Measurements from ENCODE around the gene ABL2. TPM values are rescaled to one million over a fixed set of nuclear protein-coding genes. Genes with fewer than 3 reads are reported as not detected.

Gene ABL2
- total RNA-seq, 1 experiment from 2014 or later: 38.3 TPM

GRCh38 chr1:179146476-179146875 is 83.0 kb downstream of the ABL2 start:
- Histone ChIP-seq H3K4me3 (ENCODE audit: low read depth in 2 of 2, low read length in 2 of 2) (no peak overlapping the region), H3K9me3 (ENCODE audit: control insufficient read depth, insufficient read depth, low read depth, low read length) (no peaks in the 10 kb centered on the region; the same call in 1 of the 2 replicates), H3K4me1 (ENCODE audit: control insufficient read depth, insufficient read depth, low read length) (peaks cover 15% of the 10 kb centered on the region), H3K27me3 (ENCODE audit: control insufficient read depth, insufficient read depth, low read length) (no peaks in the 10 kb centered on the region), H3K27ac (ENCODE audit: low read length) (no peak overlapping the region), H3K36me3 (ENCODE audit: control insufficient read depth, insufficient read depth, low read length) (no peaks in the 10 kb centered on the region)
- ATAC-seq: no peak
- intact Hi-C loops (cut with micrococcal nuclease; ENCODE audit: unreplicated experiment): no loop called here
- TF ChIP-seq TCF7L2 (IDR thresholded peaks at IDR 0.05; ENCODE audit: low read depth, low read length) (no peak), CTCF (IDR thresholded peaks at IDR 0.05) (no peak), POLR2AphosphoS5 (IDR thresholded peaks at IDR 0.05; ENCODE audit: low read depth, low read length) (no peak), SIN3A (IDR thresholded peaks at IDR 0.05; ENCODE audit: borderline replicate concordance, insufficient read depth, low read depth, low read length) (no peak)
- TF ChIP-seq, protein P1, sequence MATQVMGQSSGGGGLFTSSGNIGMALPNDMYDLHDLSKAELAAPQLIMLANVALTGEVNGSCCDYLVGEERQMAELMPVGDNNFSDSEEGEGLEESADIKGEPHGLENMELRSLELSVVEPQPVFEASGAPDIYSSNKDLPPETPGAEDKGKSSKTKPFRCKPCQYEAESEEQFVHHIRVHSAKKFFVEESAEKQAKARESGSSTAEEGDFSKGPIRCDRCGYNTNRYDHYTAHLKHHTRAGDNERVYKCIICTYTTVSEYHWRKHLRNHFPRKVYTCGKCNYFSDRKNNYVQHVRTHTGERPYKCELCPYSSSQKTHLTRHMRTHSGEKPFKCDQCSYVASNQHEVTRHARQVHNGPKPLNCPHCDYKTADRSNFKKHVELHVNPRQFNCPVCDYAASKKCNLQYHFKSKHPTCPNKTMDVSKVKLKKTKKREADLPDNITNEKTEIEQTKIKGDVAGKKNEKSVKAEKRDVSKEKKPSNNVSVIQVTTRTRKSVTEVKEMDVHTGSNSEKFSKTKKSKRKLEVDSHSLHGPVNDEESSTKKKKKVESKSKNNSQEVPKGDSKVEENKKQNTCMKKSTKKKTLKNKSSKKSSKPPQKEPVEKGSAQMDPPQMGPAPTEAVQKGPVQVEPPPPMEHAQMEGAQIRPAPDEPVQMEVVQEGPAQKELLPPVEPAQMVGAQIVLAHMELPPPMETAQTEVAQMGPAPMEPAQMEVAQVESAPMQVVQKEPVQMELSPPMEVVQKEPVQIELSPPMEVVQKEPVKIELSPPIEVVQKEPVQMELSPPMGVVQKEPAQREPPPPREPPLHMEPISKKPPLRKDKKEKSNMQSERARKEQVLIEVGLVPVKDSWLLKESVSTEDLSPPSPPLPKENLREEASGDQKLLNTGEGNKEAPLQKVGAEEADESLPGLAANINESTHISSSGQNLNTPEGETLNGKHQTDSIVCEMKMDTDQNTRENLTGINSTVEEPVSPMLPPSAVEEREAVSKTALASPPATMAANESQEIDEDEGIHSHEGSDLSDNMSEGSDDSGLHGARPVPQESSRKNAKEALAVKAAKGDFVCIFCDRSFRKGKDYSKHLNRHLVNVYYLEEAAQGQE (IDR thresholded peaks at IDR 0.05; ENCODE audit: insufficient read depth in 1 of 2, low read depth in 2 of 2, low read length in 1 of 2): no peak
- POLR2A ChIA-PET: no interaction called here
- DNase-seq (ENCODE audit: low read depth, low spot score): no peak
- no TSS peak for BruUV-seq (replicated peaks)
- CTCF ChIA-PET: no interaction called here
- in situ Hi-C loops (cut with HindIII; ENCODE audit: low pct_unique_long_range_greater_than_20kb, low sequenced_read_pairs): no loop called here

- intact Hi-C loops (cut with micrococcal nuclease; ENCODE audit: unreplicated experiment): no loop called here
- TF ChIP-seq TCF7L2 (IDR thresholded peaks at IDR 0.05; ENCODE audit: low read depth, low read length) (no peak), POLR2AphosphoS5 (IDR thresholded peaks at IDR 0.05; ENCODE audit: low read depth, low read length) (no peak), SIN3A (IDR thresholded peaks at IDR 0.05; ENCODE audit: borderline replicate concordance, insufficient read depth, low read depth, low read length) (no peak), CTCF (IDR thresholded peaks at IDR 0.05) (no peak)
- TF ChIP-seq, protein P1 (IDR thresholded peaks at IDR 0.05; ENCODE audit: insufficient read depth in 1 of 2, low read depth in 2 of 2, low read length in 1 of 2): no peak
- Histone ChIP-seq H3K27me3 (ENCODE audit: control insufficient read depth, insufficient read depth, low read length) (no peaks in the 10 kb centered on the region), H3K27ac (ENCODE audit: low read length) (no peak overlapping the region), H3K9me3 (ENCODE audit: control insufficient read depth, insufficient read depth, low read depth, low read length) (no peaks in the 10 kb centered on the region; the same call in 1 of the 2 replicates), H3K4me1 (ENCODE audit: control insufficient read depth, insufficient read depth, low read length) (peaks cover 15% of the 10 kb centered on the region), H3K4me3 (ENCODE audit: low read depth in 2 of 2, low read length in 2 of 2) (no peak overlapping the region), H3K36me3 (ENCODE audit: control insufficient read depth, insufficient read depth, low read length) (no peaks in the 10 kb centered on the region)
- no peak for DNase-seq (ENCODE audit: low read depth, low spot score)
- in situ Hi-C loops (cut with HindIII; ENCODE audit: low pct_unique_long_range_greater_than_20kb, low sequenced_read_pairs): no loop called here
- ATAC-seq: no peak
- CTCF ChIA-PET: no interaction called here
- BruUV-seq (replicated peaks): no TSS peak
- POLR2A ChIA-PET: no interaction called here
These were observed 84.0 kb downstream of the ABL2 start for GRCh38 chr1:179145521-179145920.

Measured in Panc1 (cell line).